Raji (cell line): ENCODE data around the gene NLRC4.

Experiments used
- POLR2A ChIP-seq: IDR thresholded peaks from 2 replicates; pipeline ENCODE4 v1.6.1; 2011; ENCODE audit warnings: low read depth, low read length, control low read depth; ENCODE audit not compliant: insufficient read depth

Gene NLRC4

DNA sequence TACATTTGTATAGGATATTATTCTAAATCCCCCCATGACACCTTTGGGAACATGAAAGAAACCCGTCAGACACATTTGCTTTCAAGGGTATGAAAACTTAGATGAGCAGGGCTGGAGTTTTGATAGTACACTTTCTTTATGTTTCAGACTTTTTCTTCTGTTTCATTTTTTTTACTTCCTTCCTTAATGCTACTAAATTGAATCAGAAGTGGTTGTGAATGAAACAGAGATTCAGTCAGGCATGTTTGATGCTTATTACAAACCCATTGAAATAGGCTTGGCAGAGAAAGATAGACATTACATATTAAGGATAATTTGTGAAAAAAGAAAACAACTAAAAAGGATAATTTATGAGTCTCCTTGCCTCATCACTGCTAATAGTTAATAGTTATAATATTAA lies 72.3 kb downstream of the NLRC4 start:
- no peak for TF ChIP-seq POLR2A

DNA sequence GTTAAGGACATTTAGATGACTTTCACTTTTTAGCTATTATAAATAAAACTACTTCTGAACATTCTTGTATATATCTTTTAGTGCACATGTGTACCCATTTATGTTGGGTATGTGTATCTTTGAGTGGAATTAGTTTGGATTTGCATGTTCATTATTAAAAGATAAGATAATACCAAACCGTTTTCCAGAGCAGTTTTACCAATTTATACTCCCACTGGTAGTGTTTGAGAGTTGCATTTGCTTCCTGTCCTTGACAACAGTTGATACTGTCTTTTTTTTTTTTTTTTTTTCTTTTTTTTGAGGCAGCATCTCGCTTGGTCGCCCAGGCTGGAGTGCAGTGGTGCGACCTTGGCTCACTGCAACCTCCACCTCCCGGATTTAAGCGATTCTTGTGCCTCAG lies 75.7 kb downstream of the NLRC4 start:
- no peak for TF ChIP-seq POLR2A

DNA sequence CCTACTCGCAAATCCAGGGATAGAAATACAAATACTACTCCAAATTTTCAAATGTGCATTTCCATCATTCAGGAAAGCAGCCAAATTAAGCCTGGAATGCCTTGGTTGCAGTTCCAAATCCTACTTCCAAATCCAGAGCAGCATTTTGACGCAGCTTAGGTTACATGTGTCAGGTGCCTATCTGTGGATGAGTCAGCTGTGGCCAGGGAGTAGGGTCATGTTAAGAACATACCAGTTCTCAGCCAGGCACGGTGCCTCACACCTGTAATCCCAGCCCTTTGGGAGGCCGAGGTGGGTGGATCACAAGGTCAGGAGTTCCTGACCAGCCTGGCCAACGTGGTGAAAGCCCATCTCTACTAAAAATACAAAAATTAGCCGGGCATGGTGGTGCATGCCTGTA lies 82.0 kb downstream of the NLRC4 start:
- no peak for TF ChIP-seq POLR2A
